GM18870 (cell line): ENCODE data around the gene TOMM70.
"Not testable (repeated sequence)": the region's sequence is repeated elsewhere in the genome, so short reads cannot be mapped to it uniquely, and the experiment has no call there.

Experiments used
- ATAC-seq: cut with Tn5 transposase; IDR thresholded peaks from one replicate; pipeline ENCODE4 v1.9.1; 2021; ENCODE audit warnings: moderate library complexity; ENCODE audit not compliant: unreplicated experiment

The TOMM70 gene

DNA sequence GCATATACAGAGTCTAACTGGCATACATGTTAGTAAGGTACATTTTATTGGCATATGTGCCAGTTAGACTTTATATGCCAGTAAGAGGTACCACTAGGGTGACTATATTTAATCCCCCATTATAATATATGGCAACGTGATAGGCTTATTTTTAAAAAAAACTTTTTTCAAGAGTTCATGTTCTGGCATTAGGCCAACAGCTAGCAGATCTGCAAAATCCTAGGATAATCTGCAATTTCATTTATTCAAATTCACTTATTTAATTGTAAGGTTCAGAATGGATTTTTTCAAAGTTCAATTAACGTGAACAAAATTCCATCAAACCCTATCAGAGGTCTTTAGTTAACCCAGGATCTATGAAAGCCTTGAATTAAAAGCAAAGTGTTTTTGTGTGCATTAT lies 34.5 kb downstream of the TOMM70 start:
- ATAC-seq = no peak

DNA sequence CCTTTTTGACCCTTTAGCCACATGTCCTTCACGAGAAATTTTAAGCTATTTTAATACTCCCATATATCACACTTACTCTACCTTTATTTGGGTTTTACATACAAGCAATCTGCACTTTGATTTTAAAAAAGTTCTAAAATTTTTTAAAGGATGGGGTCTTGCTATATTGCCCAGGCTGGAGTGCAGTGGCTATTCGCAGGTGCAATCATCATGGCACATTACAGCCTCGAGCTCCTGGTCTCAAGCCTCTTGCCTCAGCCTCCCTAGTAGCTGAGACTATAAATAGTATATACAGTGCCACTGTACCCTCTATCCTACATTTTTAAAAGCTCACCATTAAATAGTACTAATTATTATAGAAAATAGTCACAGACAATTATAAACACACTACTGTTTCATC lies 36.5 kb downstream of the TOMM70 start:
- ATAC-seq = no peak

DNA sequence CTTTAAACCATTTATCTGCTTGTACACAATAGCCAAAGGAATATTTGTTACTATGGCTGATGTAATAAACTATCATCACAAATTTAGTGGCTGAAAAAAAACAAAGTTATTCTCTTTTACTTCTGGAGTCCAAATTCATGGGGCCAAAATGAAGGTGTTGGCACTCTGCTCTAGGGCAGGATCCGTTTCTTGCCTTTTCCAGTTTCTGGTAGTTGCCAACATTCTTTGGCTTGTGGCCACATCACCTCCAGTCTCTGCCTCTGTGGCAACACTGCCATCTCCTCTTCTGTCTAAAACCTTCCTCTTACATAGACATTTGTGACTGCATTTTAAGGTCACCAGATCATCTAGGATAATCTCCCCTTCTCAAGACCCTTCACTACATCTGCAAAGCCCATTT lies 39.0 kb downstream of the TOMM70 start:
- no peak for ATAC-seq

DNA sequence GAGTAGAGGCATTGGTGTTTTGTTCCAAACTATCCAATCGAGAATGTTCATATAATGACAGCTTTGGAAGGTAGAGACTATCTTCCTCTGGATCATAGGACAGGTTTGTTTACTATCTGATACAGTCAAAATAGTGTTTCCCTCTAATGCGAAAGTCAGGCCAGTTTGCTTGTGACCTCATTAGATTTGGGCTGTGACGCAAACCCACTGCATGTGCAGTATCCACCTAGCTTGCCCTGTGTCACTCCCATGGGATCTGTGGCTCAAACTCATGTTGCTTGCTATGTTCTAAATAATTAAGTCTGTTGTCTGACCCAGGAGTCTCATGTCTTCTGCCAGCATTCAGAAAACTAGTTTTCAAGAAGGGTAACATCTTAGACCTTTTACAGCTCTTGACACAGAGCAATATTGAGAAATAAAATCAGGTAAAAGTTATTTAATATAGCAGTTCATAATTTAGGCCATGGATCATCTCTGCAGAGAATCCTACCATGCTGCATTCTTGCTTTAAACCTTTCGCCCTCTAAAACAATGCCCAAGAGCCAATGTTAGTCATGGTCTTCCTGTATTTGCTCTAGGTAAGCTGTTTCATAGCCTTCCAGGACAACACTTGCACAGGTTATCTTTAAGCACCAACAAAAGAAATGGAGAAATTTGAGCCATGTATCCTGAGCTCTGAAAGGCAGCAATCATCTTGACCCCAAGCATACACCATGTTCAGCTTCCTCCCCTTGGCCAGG lies 40.0 kb downstream of the TOMM70 start:
- no peak for ATAC-seq

DNA sequence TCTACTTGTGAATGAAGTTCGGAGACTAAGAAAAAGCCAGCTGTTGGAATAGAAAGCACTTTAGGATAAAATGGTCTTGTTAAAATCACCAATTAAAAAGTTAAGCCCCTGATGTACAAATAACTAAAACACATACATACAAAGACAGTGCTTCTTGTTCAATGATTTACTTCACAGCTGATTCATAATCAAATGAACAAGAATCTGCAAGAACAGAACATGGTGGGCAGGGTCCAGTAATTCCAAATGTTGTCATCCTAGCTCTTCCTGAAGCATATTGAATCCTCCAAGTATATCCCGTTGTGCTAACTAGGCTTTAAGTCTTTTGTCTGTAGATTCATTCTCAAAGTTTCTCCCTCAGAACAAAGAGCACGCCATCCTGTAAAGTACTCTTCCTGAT lies 41.9 kb downstream of the TOMM70 start:
- ATAC-seq = no peak

DNA sequence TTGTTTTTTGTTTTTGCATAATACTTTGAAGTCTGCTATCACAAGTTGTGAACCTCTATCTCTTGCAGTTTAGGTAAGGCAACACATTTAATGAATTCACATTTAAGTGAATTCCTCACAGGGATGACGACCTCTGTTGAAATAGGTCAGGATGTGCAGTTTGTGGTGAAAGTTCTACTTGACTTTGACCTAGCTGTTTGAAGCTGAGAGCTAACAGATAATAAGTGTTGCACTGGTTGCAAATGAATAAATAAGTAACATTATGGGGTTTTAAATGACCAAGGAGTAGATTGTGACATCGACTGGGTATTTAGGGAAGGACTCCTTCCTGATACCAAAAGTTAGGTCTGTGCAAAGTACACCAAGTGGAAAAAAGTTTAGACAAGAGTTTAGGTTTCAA lies 42.5 kb downstream of the TOMM70 start:
- no peak for ATAC-seq

DNA sequence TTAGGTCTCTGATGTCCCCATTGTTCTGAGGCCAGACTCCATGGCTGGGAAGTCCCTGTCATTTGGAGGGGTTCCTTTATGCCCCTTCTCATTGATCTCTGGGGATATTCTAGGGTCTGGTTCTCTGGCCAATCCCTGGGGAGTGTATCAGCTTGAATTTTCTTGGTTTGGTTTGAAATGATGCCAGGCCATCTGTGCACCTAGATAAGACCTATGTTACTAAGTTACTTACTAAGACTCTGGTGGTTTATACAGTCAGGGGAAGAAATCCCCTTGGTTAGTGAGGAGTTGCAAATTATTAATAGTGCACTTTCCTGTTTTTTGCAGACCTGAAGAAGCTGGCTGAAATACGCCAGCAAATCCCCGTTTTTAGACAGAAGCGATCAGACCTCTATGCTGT lies 46.0 kb downstream of the TOMM70 start:
- peak; percentile 60 for ATAC-seq

DNA sequence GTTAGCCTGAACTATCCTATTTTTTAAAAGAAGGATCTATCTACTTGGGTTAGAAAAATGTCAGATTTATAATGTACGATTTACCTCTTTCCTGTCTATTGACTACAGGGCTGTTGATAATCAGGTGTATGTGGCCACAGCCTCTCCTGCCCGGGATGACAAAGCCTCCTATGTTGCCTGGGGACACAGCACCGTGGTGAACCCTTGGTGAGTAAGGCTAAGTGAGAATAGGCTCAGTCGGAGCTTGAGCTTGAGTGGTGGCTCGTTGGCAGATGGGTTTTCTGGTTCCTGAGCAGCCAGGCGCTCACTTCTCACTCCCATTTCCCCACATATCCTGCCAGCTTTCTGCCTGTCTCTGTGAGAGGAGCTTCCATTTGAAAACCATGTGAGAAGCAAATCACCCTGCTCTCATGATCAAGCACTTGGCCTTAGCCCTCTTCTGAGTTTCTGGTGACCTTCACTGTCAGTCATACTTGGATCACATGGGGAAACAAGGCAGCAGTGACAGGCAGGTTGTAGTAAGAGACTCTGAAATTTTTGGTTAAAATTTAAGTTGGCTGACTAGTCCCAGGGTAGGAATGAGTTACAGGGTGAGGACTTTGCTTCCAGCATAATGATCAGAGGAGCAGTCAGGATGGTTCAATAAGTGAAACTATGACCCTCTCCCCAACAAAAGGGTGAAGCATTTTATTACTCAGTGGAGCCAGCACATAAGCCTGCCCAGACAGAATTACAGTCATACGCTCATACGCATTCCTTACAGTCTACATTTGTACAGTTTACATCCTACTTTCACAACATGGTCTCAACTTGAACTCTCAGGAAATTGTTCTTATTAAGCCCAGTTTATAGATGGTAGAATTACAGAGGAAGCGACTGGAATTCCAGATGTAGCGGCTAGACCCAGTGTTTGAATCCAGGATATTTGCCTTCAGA lies 48.3 kb downstream of the TOMM70 start:
- no peak for ATAC-seq

DNA sequence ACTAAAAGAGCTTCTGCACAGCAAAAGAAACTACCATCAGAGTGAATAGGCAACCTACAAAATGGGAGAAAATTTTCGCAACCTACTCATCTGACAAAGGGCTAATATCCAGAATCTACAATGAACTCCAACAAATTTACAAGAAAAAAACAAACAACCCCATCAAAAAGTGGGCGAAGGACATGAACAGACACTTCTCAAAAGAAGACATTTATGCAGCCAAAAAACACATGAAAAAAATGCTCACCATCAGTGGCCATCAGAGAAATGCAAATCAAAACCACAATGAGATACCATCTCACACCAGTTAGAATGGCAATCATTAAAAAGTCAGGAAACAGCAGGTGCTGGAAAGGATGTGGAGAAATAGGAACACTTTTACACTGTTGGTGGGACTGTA lies 49.1 kb downstream of the TOMM70 start:
- not testable (repeated sequence) for ATAC-seq

DNA sequence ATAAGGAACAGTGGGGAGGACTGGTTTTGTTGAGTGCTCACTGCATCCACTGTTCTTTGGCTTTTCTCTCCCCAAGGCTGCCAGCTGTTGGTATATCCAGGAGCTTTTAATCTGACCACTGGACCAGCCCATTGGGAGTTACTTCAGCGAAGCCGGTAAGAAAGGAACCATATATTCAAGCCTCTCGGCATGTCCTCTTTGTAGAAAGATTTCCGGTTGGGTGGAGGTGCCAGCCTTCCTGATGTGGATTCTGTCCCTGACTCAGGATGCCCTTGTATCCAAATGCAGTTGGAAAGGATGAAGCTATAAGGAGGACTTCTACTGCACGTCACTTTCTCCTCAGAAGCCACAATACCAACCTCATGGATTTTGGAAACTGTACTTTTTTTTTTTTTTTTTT lies 52.2 kb downstream of the TOMM70 start:
- ATAC-seq = no peak

DNA sequence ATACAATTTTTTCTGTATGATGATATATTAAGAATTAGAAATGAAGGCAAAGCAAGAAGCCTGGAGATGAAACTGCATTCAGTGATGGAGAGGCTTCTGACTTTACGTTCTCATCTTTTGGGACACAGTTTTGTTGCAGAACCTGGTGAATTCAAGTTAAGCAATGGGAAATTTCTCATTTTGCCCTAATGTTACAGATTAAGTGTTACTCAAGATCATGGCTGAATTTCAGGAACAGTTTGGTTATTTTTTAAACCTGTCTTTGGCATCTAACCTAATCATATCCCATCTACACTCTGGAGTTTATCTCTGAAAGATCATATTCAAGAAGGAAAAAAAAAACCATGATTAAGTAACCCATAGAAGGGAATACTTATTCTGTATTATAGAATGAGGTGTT lies 60.4 kb downstream of the TOMM70 start:
- no peak for ATAC-seq

DNA sequence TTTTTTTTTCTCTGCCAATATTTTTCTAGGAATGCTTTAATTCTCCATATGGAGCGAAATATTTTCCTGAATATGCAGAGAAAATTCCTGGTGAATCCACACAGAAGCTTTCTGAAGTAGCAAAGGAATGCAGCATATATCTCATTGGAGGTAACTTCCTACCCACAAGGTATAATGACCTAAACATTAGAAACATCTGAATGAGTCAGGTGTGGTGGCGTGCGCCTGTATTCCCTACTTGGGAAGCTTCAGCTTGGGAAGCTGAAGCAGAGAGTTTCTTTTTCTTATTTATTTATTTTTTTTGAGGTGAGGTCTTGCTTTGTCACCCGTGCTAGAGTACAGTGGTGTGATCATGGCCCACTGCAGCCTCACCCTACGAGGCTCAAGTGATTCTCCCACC lies 61.1 kb downstream of the TOMM70 start:
- ATAC-seq = no peak

DNA sequence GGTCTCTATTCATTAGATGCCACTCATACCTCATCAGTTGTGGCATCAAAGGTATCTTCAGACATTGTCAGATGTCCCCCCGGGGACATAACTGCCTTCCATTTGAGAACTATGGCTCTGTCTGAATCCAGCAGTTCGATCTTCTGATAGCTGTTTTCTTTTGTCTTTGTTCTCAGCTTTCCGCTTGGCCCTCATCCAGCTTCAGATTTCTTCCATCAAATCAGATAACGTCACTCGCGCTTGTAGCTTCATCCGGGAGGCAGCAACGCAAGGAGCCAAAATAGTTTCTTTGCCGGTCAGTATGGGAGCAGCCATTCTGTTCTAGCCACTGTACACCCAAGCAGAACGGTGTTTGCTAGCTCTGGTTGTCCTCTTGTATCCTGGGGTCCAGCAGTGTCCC lies 62.0 kb downstream of the TOMM70 start:
- ATAC-seq = no peak

DNA sequence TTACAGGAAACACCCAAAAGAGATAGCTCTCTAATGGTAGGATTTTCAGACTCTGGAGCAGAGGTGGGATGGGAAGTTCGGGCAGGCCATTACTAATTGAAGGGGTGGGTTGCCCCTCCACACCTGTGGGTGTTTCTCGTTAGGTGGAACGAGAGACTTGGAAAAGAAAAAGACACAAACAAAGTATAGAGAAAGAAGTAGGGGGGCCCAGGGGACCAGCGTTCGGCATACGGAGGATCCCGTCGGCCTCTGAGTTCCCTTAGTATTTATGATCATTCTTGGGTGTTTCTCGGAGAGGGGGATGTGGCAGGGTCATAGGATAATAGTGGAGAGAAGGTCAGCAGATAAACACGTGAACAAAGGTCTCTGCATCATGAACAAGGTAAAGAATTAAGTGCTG lies 64.7 kb downstream of the TOMM70 start:
- ATAC-seq = not testable (repeated sequence)

DNA sequence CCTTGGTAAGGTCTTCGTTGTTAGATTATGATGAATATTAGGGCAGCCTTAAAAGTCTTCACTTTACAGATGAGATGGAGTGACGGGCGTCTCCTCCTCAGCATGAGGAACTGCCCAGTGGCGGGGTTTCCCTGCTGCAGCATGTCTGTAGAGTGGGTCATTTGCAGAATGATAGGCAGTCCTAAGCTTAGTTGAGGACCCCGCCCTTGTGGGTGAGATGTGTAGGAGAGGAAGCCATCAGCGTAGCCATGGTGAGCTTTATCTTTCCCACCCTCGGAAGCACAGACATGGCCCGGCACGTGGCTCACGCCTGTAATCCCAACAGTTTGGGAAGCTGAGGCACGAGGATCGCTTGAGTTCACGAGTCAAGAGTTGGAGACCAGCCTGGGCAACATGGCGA lies 65.5 kb downstream of the TOMM70 start:
- ATAC-seq = peak; percentile 39

DNA sequence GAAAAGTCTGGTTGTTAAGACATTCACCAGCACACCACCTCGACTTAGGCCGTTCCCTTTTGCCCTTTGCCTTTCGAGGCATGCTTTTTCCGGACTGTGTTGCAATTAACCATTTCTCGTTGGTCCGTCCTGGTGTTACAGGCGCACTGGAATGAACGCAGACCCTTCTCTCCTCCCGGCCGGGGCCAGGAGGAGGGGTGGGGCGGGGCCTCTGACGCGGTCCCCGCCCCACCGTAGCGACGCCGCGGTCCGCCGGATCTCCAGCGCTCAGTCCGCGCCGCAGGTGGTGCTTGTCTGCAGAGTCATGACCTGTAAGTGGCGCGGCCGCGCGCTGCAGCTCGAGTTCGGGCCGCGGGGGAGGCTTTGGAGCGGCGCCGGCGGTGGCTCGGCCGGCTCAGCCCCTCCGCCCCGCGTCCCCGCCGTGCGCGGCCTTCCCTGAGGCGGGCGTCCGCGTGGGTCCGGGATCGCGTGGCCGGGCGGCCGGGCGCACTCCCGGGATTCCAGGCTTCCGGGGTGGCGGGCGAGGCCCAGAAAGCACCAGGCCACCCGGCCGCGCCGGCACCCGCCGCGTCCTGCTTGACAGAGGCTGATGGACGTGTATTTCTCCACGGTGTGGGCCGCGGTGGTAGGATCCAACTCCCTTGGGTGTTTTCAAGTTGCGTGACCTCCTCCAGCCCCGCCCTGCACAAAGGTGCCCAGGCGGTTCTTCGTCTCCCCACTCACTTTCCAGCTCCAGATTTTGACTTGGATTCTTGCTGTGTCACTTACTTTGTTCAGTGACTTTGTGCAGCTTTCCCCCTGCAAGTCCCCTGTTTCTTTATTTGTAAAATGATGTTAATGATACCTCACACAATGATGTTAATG lies 66.2 kb downstream of the TOMM70 start, which contains the start of gene NIT2:
NIT2 (plus strand) TSS at position 270 of the 864 bp plus-strand sequence; CDS start at position 305, 35 bp downstream.
- peak; percentile 71 for ATAC-seq

DNA sequence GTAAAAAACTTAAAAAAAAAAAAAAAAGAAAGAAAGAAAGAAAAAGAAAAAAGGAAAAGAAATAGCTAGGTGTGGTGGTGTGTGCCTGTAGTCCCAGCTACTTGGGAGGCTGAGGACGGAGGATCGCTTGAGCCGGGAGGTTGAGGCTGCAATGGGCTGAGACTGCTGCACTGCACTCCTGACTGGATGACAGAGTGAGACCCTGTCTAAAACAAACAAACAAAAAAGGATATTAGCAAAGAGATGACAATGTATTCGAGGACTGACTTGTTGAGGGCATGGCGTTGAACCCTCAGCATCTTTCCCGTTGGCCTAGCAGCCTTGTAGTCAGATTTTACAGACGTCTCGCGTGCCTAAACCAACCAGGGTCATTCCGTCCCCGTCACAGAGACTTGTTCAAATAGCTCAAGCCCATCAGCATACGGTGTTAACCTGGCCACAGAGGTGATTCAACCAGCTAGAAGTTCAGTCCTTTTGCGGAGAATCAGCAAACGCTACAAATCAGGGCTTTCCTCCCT lies 66.9 kb downstream of the TOMM70 start:
- ATAC-seq = peak; percentile 15

DNA sequence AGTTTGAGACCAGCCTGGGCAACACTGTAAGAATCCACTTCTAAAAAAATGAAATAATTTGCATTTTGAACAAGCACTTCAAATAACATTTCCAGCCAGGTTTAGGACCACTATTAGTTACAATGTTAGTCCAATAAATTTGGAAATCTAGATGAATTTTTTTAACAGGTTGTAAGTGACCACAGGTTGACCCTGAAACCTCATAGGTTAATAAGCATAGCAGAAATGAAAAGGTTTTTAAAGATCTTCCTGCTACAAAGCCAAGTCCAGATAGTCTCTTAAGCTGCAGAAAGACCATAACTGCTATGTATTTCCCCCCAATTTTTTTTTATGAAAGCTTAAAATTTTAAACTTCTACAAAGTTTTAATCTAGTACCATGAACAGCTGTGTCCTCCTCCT lies 67.8 kb downstream of the TOMM70 start:
- ATAC-seq = no peak

DNA sequence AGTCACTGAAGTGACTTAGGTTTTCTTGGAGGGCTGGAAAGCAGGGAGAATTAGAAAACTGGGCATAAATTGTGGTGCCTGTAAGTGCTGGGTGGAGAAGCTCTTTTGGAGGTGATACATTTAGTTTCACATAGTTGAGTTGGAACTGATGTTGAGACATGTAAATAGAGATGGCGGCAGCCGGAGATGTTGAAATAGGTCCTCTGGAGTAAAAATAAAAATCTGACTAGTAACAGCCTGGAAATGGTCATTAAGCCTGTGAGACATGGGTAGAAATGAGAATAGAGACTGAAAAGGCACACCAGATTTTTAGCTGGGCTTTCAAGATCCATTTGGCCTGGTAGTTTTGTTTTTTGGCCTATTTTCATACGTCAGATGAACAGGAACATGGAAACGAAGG lies 69.2 kb downstream of the TOMM70 start:
- ATAC-seq = no peak

DNA sequence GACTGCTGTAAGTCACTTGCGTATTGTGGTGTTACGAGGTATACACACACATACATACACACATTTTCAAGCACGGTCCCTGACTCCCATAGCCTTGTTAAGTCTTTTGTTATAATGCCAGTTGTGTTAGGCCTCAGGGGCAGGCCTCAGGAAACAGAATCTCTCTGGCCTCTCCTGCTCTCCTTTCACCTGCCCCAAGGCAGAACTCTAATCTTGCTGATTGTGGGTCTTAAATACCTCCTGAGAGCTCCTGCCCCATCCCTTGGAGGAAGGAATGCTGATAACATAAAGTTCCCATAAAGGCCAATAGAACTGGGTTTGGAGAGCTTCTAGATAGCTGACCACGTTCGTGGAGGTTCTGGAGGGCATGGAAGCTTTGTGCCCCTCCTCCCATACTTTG lies 70.2 kb downstream of the TOMM70 start:
- ATAC-seq = no peak
